K562 (cell line): Measurements from ENCODE around the gene FKRP. TPM values are rescaled to one million over a fixed set of nuclear protein-coding genes. Genes with fewer than 3 reads are reported as not detected.

Experiments used
- HNRNPH1 ChIP-seq: fragments of 200-400 bp; formaldehyde crosslinking; optimal IDR thresholded peaks from 2 replicates; pipeline ENCODE3; 2017; ENCODE audit warnings: low read depth, mild to moderate bottlenecking, low read length, moderate library complexity
- KAT7 ChIP-seq: sonication (generic); formaldehyde crosslinking; IDR thresholded peaks from 2 replicates; pipeline ENCODE4 v1.8.0; 2022; ENCODE audit warnings: missing genetic modification reagents, mild to moderate bottlenecking, borderline replicate concordance
- NR1H2 ChIP-seq: sonication (generic); formaldehyde crosslinking; IDR thresholded peaks from 2 replicates; pipeline ENCODE4 v1.4.0; 2020; ENCODE audit warnings: mild to moderate bottlenecking, missing genetic modification reagents
- PRDM10 ChIP-seq: fragments of 450-650 bp; IDR thresholded peaks from 2 replicates; pipeline ENCODE4 v1.6.1; 2018; ENCODE audit not compliant: partially characterized antibody
- RBFOX2 ChIP-seq: fragments of 200-400 bp; formaldehyde crosslinking; IDR thresholded peaks from 2 replicates; pipeline ENCODE4 v1.6.1; 2017; ENCODE audit warnings: low read depth, mild to moderate bottlenecking, low read length, moderate library complexity
- RFX1 ChIP-seq: fragments of 450-650 bp; IDR thresholded peaks from 2 replicates; pipeline ENCODE4 v1.6.1; 2016; ENCODE audit warnings: mild to moderate bottlenecking, moderate library complexity
- RFX5 ChIP-seq: IDR thresholded peaks from 2 replicates; pipeline ENCODE4 v1.6.1; 2011; ENCODE audit warnings: low read depth, mild to moderate bottlenecking, improper control_type of control experiment, low read length
- SMARCC2 ChIP-seq: fragments of 450-650 bp; IDR thresholded peaks from 2 replicates; pipeline ENCODE4 v1.6.1; 2017; ENCODE audit warnings: antibody characterized with exemption, moderate library complexity, mild to moderate bottlenecking, low read depth
- TCF7L2 ChIP-seq: fragments of 150-350 bp; IDR thresholded peaks from 2 replicates; pipeline ENCODE4 v1.6.1; 2016; ENCODE audit warnings: low read depth, mild to moderate bottlenecking, low read length, moderate library complexity
- THRB ChIP-seq: fragments of 450-650 bp; formaldehyde crosslinking; conservative IDR thresholded peaks from 2 replicates; pipeline ENCODE4 v1.4.0; 2022; ENCODE audit warnings: mild to moderate bottlenecking, missing genetic modification characterization
- ZNF184 ChIP-seq: sonication (generic); formaldehyde crosslinking; IDR thresholded peaks from 2 replicates; pipeline ENCODE4 v1.5.0; 2020; ENCODE audit warnings: missing genetic modification reagents
- ZNF407 ChIP-seq: fragments of 450-650 bp; IDR thresholded peaks from 2 replicates; pipeline ENCODE4 v1.6.1; 2016; ENCODE audit warnings: low read depth
- ZNF408 ChIP-seq: fragments of 250-450 bp; sonication (Bioruptor Pico); IDR thresholded peaks from 2 replicates; pipeline ENCODE4 v1.4.0; 2020; ENCODE audit warnings: low read depth, mild to moderate bottlenecking, moderate library complexity
- ZNF699 ChIP-seq: fragments of 250-450 bp; sonication (Bioruptor Pico); IDR thresholded peaks from 2 replicates; pipeline ENCODE4 v1.8.0; 2021; ENCODE audit warnings: mild to moderate bottlenecking, moderate library complexity; ENCODE audit not compliant: insufficient replicate concordance
- polyA plus RNA-seq, 8 experiments: library from polyadenylated mRNA; depleted of rRNA in 4 of 8; stranded (reverse) in 5 of 8; unstranded in 3 of 8; fragments of >200 nt; fragmentation: Nextera tagmentation in 2 of 8; fragmentation: Illumina TruSeq in 1 of 8; extraction: Ambion mirVana in 2 of 8; extraction: Trizol in 1 of 8; gene quantifications; 2 replicates each; pipeline versions ENCODE4 v1.2.1 to v1.2.3, GENCODE V29; 2011 to 2014; ENCODE audit warnings: inconsistent platforms in 1 of 8, missing spikeins in 1 of 8
- total RNA-seq, 7 experiments: library from RNA; depleted of rRNA in 6 of 7; stranded (reverse); fragments of >200 nt in 6 of 7; fragmentation: Illumina TruSeq in 2 of 7; extraction: Trizol in 2 of 7; gene quantifications; 2 replicates each; pipeline versions ENCODE4 v1.2.1 to v1.2.3, GENCODE V29; 2011 to 2021; ENCODE audit warnings: low replicate concordance in 1 of 7

The FKRP gene
- total and polyA plus RNA-seq, 9 of the 15 experiments (the other 6 are each of a cell fraction or from before 2014, with no cell fraction given), result 0.68 to 16.1 (median 6.5) TPM

GRCh38 chr19:46736531-46737297 is 9.1 kb upstream of the FKRP start (continued):
- TF ChIP-seq ZNF407 (no peak), SMARCC2 (0 out of 2 replicates have a peak, but pooled peaks have one; percentile 30), RBFOX2 (no peak), ZNF408 (CRISPR knock-in tag) (no peak), ZNF184 (CRISPR knock-in tag) (no peak), PRDM10 (peak; percentile 33), HNRNPH1 (no peak), THRB (CRISPR knock-in tag) (no peak), KAT7 (CRISPR knock-in tag) (no peak), RFX5 (no peak), ZNF699 (CRISPR knock-in tag) (no peak), RFX1 (no peak), NR1H2 (CRISPR knock-in tag) (no peak), TCF7L2 (no peak)
